Endometrium (tissue), 2 donors: ENCODE results near the gene MAP3K10.

Source experiments
- FAIRE-seq: peaks from 2 replicates; lab custom pipeline; 2012; peaks lifted over from hg19 to GRCh38; lab: Jason Lieb, UNC
- donor health status: control.
- donor health status: control.

The MAP3K10 gene

GRCh38 chr19:40174092-40174491, 17.1 kb upstream of the MAP3K10 start:
- FAIRE-seq = no peak

- FAIRE-seq = no peak
Measured at GRCh38 chr19:40175820-40176219, 15.4 kb upstream of the MAP3K10 start.

GRCh38 chr19:40177286-40178070, 13.7 kb upstream of the MAP3K10 start:
- no peak for FAIRE-seq

GRCh38 chr19:40178756-40179155, 12.5 kb upstream of the MAP3K10 start:
- FAIRE-seq = no peak

- no peak for FAIRE-seq
Measured at GRCh38 chr19:40184273-40184672, 7.0 kb upstream of the MAP3K10 start.

GRCh38 chr19:40191836-40192646, 815 bp downstream of the MAP3K10 start:
- no peak for FAIRE-seq

- FAIRE-seq = no peak
Measured at GRCh38 chr19:40192758-40193586, 1.7 kb downstream of the MAP3K10 start.

GRCh38 chr19:40193587-40193849, 2.3 kb downstream of the MAP3K10 start:
- FAIRE-seq = no peak

GRCh38 chr19:40198272-40198990, 7.2 kb downstream of the MAP3K10 start:
- FAIRE-seq = no peak

GRCh38 chr19:40200341-40201099, 9.3 kb downstream of the MAP3K10 start:
- FAIRE-seq = no peak

GRCh38 chr19:40204381-40204780, 13.2 kb downstream of the MAP3K10 start:
- no peak for FAIRE-seq

GRCh38 chr19:40205760-40206159, 14.5 kb downstream of the MAP3K10 start:
- no peak for FAIRE-seq

- no peak for FAIRE-seq
Measured at GRCh38 chr19:40208602-40209001, 17.4 kb downstream of the MAP3K10 start.

- no peak for FAIRE-seq
Measured at GRCh38 chr19:40210889-40211288, 19.7 kb downstream of the MAP3K10 start.

GRCh38 chr19:40213251-40213829, 22.1 kb downstream of the MAP3K10 start:
- no peak for FAIRE-seq

- no peak for FAIRE-seq
Measured at GRCh38 chr19:40213882-40214570, 22.8 kb downstream of the MAP3K10 start.

- FAIRE-seq = no peak
Measured at GRCh38 chr19:40214936-40215335, 23.7 kb downstream of the MAP3K10 start.

GRCh38 chr19:40216013-40216776, 25.0 kb downstream of the MAP3K10 start:
- no peak for FAIRE-seq

GRCh38 chr19:40216777-40217026, 25.5 kb downstream of the MAP3K10 start:
- no peak for FAIRE-seq
